Medulla oblongata (tissue), 1 donor: ENCODE results near the gene EXOC3.
"Not testable (repeated sequence)": the region's sequence is repeated elsewhere in the genome, so short reads cannot be mapped to it uniquely, and the experiment has no call there.

Source experiments
- DNase-seq: peaks from one replicate; pipeline ENCODE4 v3.0.0-alpha.2; 2015; ENCODE audit errors: extremely low spot score

Gene EXOC3

GRCh38 chr5:500491-500890 is 57.5 kb downstream of the EXOC3 start:
- no peak for DNase-seq

GRCh38 chr5:501105-501830 is 58.3 kb downstream of the EXOC3 start:
- no peak for DNase-seq

- DNase-seq, result no peak
Measured at GRCh38 chr5:501831-502184, 58.8 kb downstream of the EXOC3 start.

GRCh38 chr5:502325-503079 is 59.5 kb downstream of the EXOC3 start:
- DNase-seq, result no peak

GRCh38 chr5:504326-505154 is 61.6 kb downstream of the EXOC3 start:
- DNase-seq, result no peak

- DNase-seq, result no peak
Measured at GRCh38 chr5:505951-506525, 63.1 kb downstream of the EXOC3 start.

- DNase-seq, result not testable (repeated sequence)
Measured at GRCh38 chr5:507986-508575, 65.1 kb downstream of the EXOC3 start.

- DNase-seq, result no peak
Measured at GRCh38 chr5:509611-510185, 66.7 kb downstream of the EXOC3 start.

- DNase-seq, result no peak
Measured at GRCh38 chr5:510521-510920, 67.5 kb downstream of the EXOC3 start.

- no peak for DNase-seq
Measured at GRCh38 chr5:511476-511875, 68.5 kb downstream of the EXOC3 start.

- DNase-seq, result no peak
Measured at GRCh38 chr5:513216-514100, 70.5 kb downstream of the EXOC3 start.

GRCh38 chr5:514101-514485 is 71.1 kb downstream of the EXOC3 start:
- no peak for DNase-seq

GRCh38 chr5:514673-515072 is 71.7 kb downstream of the EXOC3 start:
- no peak for DNase-seq

- DNase-seq, result no peak
Measured at GRCh38 chr5:515273-515836, 72.4 kb downstream of the EXOC3 start.

- DNase-seq, result no peak
Measured at GRCh38 chr5:516338-516925, 73.5 kb downstream of the EXOC3 start.
